Left renal cortex interstitium (tissue), 4 donors: ENCODE measurements around the gene MICOS13. TPM values are rescaled to one million over a fixed set of nuclear protein-coding genes. Genes with fewer than 3 reads are reported as not detected.
"Not testable (repeated sequence)": the region's sequence is repeated elsewhere in the genome, so short reads cannot be mapped to it uniquely, and the experiment has no call there.

Experiments used
- DNase-seq, 4 donors: peaks; one replicate each; pipeline ENCODE4 v3.0.0-alpha.2; 2013; ENCODE audit warnings: low read depth in 4 of 4, low spot score in 2 of 4, missing footprints in 1 of 4
- polyA plus RNA-seq, 4 donors: library from polyadenylated mRNA; unstranded; fragments of 120-200 nt; gene quantifications; one replicate each; pipeline ENCODE4 v1.2.1, GENCODE V29; 2013; ENCODE audit not compliant: insufficient read length in 4 of 4

MICOS13 gene
- polyA plus RNA-seq, 4 donors: 33.7 to 73.6 (median 50.8) TPM

- DNase-seq: not testable (repeated sequence)
Observed at GRCh38 chr19:5688262-5688881, 8.1 kb upstream of the MICOS13 start.

- DNase-seq: no peak
Observed at GRCh38 chr19:5687360-5688198, 7.3 kb upstream of the MICOS13 start.

GRCh38 chr19:5686647-5687359, 6.5 kb upstream of the MICOS13 start:
- DNase-seq: peak; percentile 64 to 84 (median 78)

- no peak for DNase-seq
Observed at GRCh38 chr19:5686326-5686646, 6.0 kb upstream of the MICOS13 start.

- DNase-seq: no peak
Observed at GRCh38 chr19:5684694-5685430, 4.5 kb upstream of the MICOS13 start.

GRCh38 chr19:5683177-5683886, 3.0 kb upstream of the MICOS13 start:
- DNase-seq: no peak

- no peak for DNase-seq
Observed at GRCh38 chr19:5682107-5682482, 1.8 kb upstream of the MICOS13 start.

GRCh38 chr19:5681391-5682106, 1.2 kb upstream of the MICOS13 start:
- no peak for DNase-seq

GRCh38 chr19:5680084-5680436, 256 bp downstream of the MICOS13 start:
- DNase-seq: no peak

GRCh38 chr19:5679289-5680083, 830 bp downstream of the MICOS13 start:
- DNase-seq: no peak

GRCh38 chr19:5678071-5678718, 2.1 kb downstream of the MICOS13 start:
- no peak for DNase-seq

- DNase-seq: no peak
Observed at GRCh38 chr19:5677580-5677979, 2.7 kb downstream of the MICOS13 start.

- DNase-seq: no peak
Observed at GRCh38 chr19:5677136-5677535, 3.2 kb downstream of the MICOS13 start.

- DNase-seq: no peak
Observed at GRCh38 chr19:5676772-5677105, 3.6 kb downstream of the MICOS13 start.

GRCh38 chr19:5676105-5676771, 4.1 kb downstream of the MICOS13 start:
- no peak for DNase-seq

- DNase-seq: no peak
Observed at GRCh38 chr19:5674714-5675113, 5.6 kb downstream of the MICOS13 start.

- no peak for DNase-seq
Observed at GRCh38 chr19:5673752-5674151, 6.6 kb downstream of the MICOS13 start.
